ENCODE measurements around the gene ARHGEF37. TPM values are rescaled to one million over a fixed set of nuclear protein-coding genes. Genes with fewer than 3 reads are reported as not detected.

The ARHGEF37 gene
- total RNA-seq, 1 experiment from 2014 or later, result 0.70 TPM

DNA sequence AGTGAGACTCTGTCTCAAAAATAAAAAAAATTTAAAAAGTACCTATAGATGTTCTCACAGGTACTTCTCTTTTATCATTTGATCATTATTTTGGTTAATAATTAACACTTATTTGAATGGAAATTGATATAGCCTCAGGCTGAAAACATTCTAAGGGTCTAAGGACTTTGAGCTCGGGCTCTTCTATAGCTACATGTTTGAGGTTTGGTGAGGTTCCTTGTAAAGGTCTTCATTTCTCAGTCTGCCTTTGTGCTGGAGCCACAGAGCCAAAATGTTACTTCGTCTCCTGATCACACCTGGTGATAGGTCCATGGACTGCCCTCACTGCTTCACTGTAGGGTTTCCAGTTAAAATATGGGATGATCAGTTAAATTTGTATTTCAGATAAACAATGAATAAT lies 22.6 kb downstream of the ARHGEF37 start:
- POLR2A ChIA-PET, result interaction anchor here (0.6 kb wide), 1 partner anchor 111 kb away, joined by 3 read pairs; no protein-coding TSS in a partner anchor
- CTCF ChIA-PET, result interaction anchor here (0.8 to 2.0 kb wide), 4 partner anchors 10 to 52 kb away, joined by 3 to 11 read pairs (median 4); partner anchors contain the start of gene CSNK1A1

GRCh38 chr5:149604321-149604720 lies 23.0 kb downstream of the ARHGEF37 start:
- Mint-ChIP-seq H3K4me1 (ENCODE audit: low read depth, unreplicated experiment) (peaks cover 37% of the 10 kb centered on the region), H3K27me3 (ENCODE audit: insufficient read depth, unreplicated experiment) (no peaks in the 10 kb centered on the region), H3K36me3 (ENCODE audit: insufficient read depth, unreplicated experiment) (no peaks in the 10 kb centered on the region), H3K4me3 (ENCODE audit: unreplicated experiment) (peak overlapping the region; percentile 21), H3K9me3 (ENCODE audit: unreplicated experiment) (peaks cover 3% of the 10 kb centered on the region), H3K27ac (ENCODE audit: unreplicated experiment) (peak overlapping the region; percentile 26)
- Histone ChIP-seq H3K27me3 (replicated peaks; ENCODE audit: control insufficient read depth, insufficient read depth, low read length) (no peaks in the 10 kb centered on the region), H3K36me3 (ENCODE audit: control insufficient read depth, insufficient read depth, low read length) (peaks cover under 1% of the 10 kb centered on the region), H3K4me3 (ENCODE audit: low read depth, low read length) (no peak overlapping the region), H3K4me1 (peaks cover 56% of the 10 kb centered on the region), H3K9me3 (no peaks in the 10 kb centered on the region)
- ChIA-PET CTCF (interaction anchor here (0.8 to 2.0 kb wide), 4 partner anchors 9 to 53 kb away, joined by 3 to 11 read pairs (median 4); partner anchors contain the start of gene CSNK1A1), POLR2A (no interaction called here)
- no peak for DNase-seq
- intact Hi-C loops (cut with micrococcal nuclease; ENCODE audit: unreplicated experiment), result loop anchor here (1.0 kb wide), 1 partner anchor 53 kb away; the partner anchor contains the start of gene CSNK1A1
- no TSS peak for BruUV-seq (replicated peaks)
- TF ChIP-seq, protein P1, sequence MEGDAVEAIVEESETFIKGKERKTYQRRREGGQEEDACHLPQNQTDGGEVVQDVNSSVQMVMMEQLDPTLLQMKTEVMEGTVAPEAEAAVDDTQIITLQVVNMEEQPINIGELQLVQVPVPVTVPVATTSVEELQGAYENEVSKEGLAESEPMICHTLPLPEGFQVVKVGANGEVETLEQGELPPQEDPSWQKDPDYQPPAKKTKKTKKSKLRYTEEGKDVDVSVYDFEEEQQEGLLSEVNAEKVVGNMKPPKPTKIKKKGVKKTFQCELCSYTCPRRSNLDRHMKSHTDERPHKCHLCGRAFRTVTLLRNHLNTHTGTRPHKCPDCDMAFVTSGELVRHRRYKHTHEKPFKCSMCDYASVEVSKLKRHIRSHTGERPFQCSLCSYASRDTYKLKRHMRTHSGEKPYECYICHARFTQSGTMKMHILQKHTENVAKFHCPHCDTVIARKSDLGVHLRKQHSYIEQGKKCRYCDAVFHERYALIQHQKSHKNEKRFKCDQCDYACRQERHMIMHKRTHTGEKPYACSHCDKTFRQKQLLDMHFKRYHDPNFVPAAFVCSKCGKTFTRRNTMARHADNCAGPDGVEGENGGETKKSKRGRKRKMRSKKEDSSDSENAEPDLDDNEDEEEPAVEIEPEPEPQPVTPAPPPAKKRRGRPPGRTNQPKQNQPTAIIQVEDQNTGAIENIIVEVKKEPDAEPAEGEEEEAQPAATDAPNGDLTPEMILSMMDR (IDR thresholded peaks at IDR 0.05; ENCODE audit: insufficient read depth in 1 of 2, low read depth in 1 of 2, low read length in 1 of 2, severe bottlenecking in 1 of 2, unreplicated experiment in 1 of 2), result no peak

More for the DNA sequence above, 22.6 kb downstream of the ARHGEF37 start:
- H3K36me3 Mint-ChIP-seq (ENCODE audit: insufficient read depth, unreplicated experiment), result no peaks in the 10 kb centered on the region
- Histone ChIP-seq H3K4me1 (peaks cover 54% of the 10 kb centered on the region), H3K36me3 (ENCODE audit: control insufficient read depth, insufficient read depth, low read length) (no peaks in the 10 kb centered on the region), H3K9me3 (no peaks in the 10 kb centered on the region), H3K4me3 (ENCODE audit: low read depth, low read length) (no peak overlapping the region), H3K27me3 (replicated peaks; ENCODE audit: control insufficient read depth, insufficient read depth, low read length) (no peaks in the 10 kb centered on the region)
- H3K27ac Mint-ChIP-seq (ENCODE audit: unreplicated experiment), result peak overlapping the region; percentile 26
- H3K27me3 Mint-ChIP-seq (ENCODE audit: insufficient read depth, unreplicated experiment), result no peaks in the 10 kb centered on the region
- BruUV-seq (replicated peaks), result no TSS peak
- TF ChIP-seq, protein P1 (IDR thresholded peaks at IDR 0.05; ENCODE audit: insufficient read depth in 1 of 2, low read depth in 1 of 2, low read length in 1 of 2, severe bottlenecking in 1 of 2, unreplicated experiment in 1 of 2), result no peak
- DNase-seq, result peak in 1 of 2 experiments; percentile 48
- no peaks in the 10 kb centered on the region for H3K9me3 Mint-ChIP-seq (ENCODE audit: unreplicated experiment)
- intact Hi-C loops (cut with micrococcal nuclease; ENCODE audit: unreplicated experiment), result loop anchor here (1.0 kb wide), 1 partner anchor 53 kb away; the partner anchor contains the start of gene CSNK1A1
- H3K4me3 Mint-ChIP-seq (ENCODE audit: unreplicated experiment), result peak overlapping the region; percentile 21
- peaks cover 37% of the 10 kb centered on the region for H3K4me1 Mint-ChIP-seq (ENCODE audit: low read depth, unreplicated experiment)

DNA sequence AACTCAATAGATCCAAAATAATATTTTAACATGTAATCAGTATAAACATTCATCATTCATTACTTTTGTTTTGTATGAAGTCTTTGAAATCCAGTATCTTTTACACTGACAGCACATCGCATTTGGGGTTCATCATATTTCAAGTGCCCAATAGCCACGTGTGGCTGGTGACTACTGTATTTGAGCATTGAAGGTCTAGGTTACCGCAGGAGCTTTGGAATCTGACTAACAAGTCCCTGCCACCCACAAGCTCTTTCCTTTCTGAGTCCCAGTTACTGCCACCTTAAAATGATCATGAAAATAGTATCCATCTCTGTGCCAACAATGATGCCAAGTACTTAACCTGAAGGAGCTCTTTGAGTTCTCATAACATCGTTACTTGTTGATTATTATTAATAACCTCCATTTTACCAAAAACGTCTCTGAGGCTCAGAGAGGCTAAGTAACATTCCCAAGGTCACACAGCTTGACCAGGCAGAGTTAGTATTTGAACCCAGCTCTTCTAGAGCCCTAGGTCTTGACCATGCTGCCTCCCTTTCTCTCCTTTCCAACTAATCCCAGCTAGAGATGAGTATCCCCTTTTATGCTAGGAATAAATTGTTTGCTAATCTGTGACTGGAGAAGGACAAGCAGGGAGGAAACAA lies 24.2 kb downstream of the ARHGEF37 start:
- no TSS peak for BruUV-seq (replicated peaks)
- H3K36me3 ChIP-seq (ENCODE audit: control insufficient read depth, insufficient read depth, low read length), result peaks cover 5% of the 10 kb centered on the region
- H3K27me3 ChIP-seq (replicated peaks; ENCODE audit: control insufficient read depth, insufficient read depth, low read length), result no peaks in the 10 kb centered on the region
- no peaks in the 10 kb centered on the region for H3K36me3 Mint-ChIP-seq (ENCODE audit: insufficient read depth, unreplicated experiment)
- POLR2A ChIA-PET, result interaction anchor here (0.5 kb wide), 1 partner anchor 161 kb away, joined by 6 read pairs; no protein-coding TSS in a partner anchor
- peaks cover 8% of the 10 kb centered on the region for H3K9me3 Mint-ChIP-seq (ENCODE audit: unreplicated experiment)
- H3K9me3 ChIP-seq, result no peaks in the 10 kb centered on the region
- no peak for DNase-seq
- H3K27me3 Mint-ChIP-seq (ENCODE audit: insufficient read depth, unreplicated experiment), result no peaks in the 10 kb centered on the region
- H3K4me1 ChIP-seq, result peaks cover 56% of the 10 kb centered on the region
- no peak overlapping the region for H3K4me3 Mint-ChIP-seq (ENCODE audit: unreplicated experiment)
- TF ChIP-seq, protein P1 (IDR thresholded peaks at IDR 0.05; ENCODE audit: insufficient read depth in 1 of 2, low read depth in 1 of 2, low read length in 1 of 2, severe bottlenecking in 1 of 2, unreplicated experiment in 1 of 2), result no peak
- intact Hi-C loops (cut with micrococcal nuclease; ENCODE audit: unreplicated experiment), result no loop called here
- no peak overlapping the region for H3K4me3 ChIP-seq (ENCODE audit: low read depth, low read length)
- H3K27ac Mint-ChIP-seq (ENCODE audit: unreplicated experiment), result peak overlapping the region; percentile 62
- peaks cover 37% of the 10 kb centered on the region for H3K4me1 Mint-ChIP-seq (ENCODE audit: low read depth, unreplicated experiment)
- CTCF ChIA-PET, result interaction anchor here (1.3 kb wide), 1 partner anchor 247 kb away, joined by 3 read pairs; no protein-coding TSS in a partner anchor

Measured in Caco-2 (cell line).